HG03135 (cell line): ENCODE results near the gene APBA3.

Experiments used
- ATAC-seq: cut with Tn5 transposase; IDR thresholded peaks from one replicate; pipeline ENCODE4 v1.9.1; 2021; ENCODE audit warnings: mild to moderate bottlenecking, moderate library complexity; ENCODE audit not compliant: unreplicated experiment

Gene APBA3

DNA sequence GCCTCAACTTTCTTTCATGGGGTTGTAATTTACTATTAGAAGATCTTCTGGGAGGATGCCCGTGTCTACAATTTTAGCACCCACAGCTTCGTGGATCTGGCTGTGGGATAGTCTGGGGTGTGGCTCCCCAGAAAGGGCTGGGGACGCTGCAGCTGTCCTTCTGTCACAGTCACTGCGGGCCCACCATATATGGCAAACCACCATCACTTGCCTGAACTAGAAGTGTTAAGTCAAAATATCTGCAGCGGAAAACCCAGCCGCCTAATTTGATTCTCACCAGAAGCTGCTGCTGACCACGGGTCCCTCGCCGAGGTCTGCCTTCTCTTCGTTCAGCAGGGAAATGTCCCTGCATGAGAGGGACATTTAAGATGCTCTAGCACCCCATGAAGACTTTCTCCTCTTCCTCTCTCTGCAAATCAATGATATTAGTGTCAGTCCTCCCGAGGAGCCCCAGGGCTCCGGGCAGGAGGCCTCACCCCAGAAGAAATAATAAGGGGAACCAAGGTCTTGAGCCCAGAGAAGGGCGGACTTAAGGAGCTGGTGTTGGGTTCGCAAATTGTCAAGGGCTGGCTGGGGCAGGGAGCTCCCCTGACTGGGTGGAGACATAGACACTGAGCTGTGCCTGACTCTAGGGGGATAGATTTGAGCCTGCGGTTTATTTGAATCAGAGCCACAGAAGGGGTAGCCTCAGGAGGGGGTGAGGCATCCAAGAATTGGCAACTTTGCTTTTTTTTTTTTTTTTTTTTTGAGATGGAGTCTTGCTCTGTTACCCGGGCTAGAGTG lies 27.7 kb upstream of the APBA3 start:
- no peak for ATAC-seq

DNA sequence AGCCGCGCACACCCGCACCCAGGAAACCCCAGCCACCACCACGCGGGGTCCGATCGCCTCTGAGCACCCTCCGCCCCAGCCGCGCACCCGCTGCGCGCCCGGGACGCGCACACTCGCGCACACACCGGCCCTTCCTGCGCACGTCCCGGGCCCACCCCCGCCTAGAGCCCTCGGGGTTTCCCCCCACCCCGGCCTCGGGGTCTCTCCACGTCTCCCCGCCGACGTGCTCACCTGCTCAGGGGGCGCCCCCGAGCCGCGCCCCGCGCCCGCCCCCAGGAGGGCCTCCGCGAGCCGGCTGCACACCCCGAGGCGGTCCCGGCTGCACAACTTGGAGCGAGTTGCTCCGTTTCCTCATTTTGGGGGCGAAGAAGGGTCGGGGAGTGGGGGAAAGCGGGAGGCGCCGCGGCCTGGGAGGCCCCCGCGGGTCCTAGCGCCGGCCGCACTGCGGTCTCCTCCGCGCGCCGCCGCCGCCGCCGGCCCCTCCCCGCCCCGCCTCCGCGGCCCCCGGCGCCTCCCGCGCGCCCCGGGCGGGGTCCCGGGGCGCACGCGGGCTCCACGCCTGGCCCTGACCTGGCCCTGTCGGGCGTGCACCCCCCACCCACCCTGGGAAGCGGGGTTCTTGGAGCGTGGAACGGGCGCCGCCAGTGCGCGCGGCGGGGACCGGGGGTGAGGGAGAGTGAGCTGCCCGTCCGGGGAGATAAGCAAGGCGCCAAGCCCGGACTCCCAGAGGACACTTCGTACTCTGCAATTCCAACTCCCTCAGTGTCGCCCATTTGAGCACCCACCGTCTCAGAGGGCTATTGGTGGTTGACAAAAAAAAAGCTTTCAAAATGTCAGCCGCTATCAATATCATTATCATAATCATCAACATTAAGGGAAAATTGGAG lies 24.7 kb upstream of the APBA3 start, which contains the start of gene MATK:
TSS of gene MATK (minus strand) at position 444 of the 887 bp plus-strand sequence. CDS start 1,246 bp downstream, outside the sequence.
- no peak for ATAC-seq

DNA sequence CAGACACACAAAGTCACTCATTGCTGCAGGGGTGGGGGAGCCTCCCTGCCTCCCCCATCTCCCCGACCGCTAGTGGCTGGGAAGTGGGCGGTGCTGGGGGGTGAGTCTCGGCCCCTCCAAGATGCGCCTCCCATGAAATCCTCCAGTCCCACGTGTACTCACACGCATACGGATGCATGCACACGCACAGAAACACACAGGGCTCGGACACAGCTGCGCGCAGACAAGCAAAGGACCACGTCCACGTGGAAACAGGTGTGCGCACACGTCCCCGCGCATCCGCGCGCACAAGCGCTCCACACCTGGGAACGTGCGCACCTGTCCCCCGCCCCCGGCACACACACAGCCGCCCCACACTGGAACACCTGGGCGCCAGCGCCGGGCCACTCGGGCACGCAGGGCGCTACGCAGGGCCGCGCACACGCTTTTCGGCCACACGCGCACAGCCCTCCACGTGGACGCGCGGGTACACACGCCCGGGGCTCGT lies 24.0 kb upstream of the APBA3 start:
- no peak for ATAC-seq

DNA sequence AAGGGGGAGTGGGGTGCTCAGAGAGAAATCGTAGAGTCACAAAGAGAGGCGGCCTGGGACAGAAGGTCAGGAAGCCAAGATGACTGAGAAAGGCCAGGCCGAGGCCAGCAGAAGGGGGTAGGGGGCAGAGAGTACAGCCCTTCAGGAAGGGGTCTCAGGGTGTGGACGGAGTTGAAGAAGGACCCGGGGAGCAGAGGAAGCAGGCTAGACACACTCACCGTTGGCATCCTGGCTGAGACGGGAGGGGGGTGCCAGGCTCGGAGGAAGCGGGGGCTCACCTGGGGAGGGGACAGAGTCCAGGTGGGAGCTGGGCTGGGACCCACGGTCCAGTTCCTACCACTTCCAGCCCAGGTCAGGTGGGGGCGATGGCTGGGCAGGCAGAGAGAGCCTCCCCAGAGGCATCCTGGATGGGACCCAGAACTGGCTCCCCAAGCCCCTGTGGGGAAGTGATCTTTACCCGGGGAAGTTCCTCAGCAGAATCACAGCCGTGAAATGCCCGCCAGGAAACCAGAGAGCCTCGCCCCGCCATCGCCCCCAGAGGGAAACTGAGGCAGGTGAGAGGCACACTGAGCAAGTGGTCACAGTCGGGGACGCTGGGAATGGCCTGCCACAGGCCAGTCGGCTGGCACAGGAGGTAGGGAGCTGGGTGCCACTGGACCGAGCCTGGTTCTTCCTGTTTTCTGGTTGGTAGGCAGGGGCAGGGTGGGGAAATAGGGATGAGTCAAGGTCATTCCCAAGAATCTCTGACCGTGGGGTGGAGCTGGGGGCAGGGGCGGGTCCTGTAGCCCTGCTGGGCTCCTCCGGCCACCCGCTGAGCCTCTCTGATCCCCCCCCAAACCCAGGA lies 23.3 kb upstream of the APBA3 start:
- ATAC-seq: no peak

DNA sequence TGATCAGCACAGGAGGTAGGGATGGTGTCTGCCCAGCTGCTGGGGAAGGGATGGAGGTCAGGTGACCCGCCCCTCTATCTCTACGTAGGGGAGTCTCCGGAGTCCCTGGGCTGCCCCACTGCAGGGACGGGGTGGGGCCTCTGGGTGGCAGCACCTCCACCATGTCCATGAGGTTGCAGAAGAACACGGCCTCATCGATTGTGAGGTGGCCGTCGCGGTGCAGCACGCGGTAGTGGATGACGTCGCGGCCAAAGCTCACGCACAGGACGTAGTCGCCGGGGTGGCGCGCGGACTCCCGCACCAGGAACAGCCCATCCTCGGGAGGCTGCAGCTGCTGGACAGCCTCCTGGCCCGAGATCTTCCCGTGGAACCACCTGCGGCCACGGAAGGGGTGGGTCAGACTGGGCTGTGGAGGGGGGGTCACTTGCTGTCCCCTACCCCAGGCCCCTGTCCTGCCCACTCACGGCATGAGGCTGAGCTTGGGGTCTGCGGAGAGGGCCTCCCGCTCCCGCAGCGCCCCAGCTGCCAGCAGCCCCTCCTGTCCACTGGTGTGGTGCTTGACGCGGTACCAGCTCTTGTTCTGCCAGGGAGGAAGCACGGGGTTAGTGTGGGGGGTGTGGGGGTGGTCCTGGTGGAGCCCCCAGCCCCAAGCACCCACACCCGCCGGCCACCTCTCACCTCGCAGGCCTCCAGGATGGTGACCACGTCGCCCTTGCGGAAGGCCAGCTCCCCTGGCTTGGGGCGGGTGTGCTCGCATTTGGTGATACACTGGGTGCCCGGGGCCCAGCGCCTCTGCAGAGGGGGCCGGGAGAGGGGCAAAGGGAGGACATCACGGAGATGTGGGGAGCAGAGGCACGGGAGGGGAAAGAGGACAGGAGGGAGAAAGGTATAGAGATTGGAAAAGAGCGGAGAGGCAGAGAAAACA lies 22.4 kb upstream of the APBA3 start:
- ATAC-seq: no peak

DNA sequence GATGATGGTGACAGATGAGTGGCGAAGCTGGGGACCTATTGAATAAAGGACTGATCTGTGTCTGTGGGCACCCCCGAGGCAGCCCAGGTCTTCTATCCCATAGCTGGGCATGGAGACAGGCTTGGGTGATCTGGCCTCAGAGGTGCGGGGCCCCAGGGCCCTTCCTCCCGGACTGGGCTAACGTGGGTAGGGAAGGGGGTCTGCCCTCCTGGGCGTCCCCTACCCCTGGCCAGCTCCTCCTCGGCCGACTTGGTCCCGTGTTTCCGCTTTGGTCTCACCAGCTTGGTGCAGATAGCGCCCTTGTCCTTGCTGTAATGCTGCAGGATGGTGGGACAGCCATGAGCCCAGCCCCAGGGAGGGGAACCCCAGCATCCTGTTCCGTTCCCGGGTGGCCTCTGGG lies 21.4 kb upstream of the APBA3 start:
- no peak for ATAC-seq

DNA sequence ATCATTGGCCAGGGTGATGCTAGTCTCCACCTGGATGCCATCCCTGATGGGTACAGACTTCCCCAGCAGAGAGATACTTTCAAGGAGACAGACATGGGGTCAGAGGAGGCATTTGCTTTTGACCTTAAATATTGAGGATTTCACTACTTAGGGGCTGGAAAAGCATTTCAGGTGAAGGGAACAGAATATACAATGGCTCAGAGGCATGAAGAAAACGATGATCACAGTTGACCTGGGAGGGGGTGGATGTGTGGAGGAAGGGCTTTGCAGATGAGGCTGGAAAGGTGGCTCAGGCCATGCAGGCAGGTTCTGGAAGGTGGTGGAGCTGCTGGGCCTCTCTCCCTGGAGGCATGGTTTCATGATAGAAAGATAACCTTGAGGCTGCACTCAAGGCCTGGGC lies 20.8 kb upstream of the APBA3 start:
- no peak for ATAC-seq

DNA sequence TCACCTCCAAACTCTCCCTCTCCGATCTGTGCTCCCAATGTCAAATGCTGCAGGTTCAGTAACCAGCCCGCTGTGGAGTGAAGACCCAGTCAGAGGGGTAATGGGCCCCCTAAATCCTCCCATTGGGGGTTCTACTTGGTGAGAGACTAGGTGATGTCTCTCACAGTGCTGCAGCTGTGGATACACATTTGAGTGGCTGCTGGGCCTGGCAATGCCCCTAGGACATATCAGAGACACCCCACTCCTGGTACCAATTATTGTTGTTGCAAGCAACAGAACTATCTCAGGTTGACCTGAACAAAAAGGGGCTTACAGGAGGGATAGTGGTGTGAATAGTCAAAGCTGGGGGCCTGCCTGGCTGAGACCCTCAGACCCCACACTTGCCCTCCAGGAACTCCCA lies 20.1 kb upstream of the APBA3 start:
- no peak for ATAC-seq

DNA sequence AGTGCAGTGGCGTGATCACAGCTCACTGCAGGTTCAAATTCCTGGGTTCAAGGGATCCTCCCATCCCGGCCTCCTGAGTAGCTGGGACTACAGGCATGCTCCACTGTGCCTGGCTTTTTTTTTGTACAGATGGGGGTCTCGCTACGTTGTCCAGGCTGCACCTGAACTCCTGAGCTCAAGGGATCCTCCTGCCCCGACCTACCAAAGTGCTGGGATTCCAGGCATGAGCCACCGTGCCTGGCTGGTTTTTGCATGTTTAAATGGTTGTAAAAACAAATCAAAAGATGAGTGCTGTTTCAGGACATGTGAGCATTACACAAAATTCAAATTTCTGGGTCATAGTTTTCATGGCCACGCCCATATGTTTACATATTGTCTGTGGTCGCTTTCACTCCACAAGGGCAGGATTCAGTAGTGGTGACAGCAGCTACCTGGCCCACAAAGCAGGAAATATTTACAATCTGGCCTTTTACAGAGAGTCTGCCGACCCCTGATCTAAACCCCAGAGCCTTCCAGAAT lies 19.4 kb upstream of the APBA3 start:
- no peak for ATAC-seq

DNA sequence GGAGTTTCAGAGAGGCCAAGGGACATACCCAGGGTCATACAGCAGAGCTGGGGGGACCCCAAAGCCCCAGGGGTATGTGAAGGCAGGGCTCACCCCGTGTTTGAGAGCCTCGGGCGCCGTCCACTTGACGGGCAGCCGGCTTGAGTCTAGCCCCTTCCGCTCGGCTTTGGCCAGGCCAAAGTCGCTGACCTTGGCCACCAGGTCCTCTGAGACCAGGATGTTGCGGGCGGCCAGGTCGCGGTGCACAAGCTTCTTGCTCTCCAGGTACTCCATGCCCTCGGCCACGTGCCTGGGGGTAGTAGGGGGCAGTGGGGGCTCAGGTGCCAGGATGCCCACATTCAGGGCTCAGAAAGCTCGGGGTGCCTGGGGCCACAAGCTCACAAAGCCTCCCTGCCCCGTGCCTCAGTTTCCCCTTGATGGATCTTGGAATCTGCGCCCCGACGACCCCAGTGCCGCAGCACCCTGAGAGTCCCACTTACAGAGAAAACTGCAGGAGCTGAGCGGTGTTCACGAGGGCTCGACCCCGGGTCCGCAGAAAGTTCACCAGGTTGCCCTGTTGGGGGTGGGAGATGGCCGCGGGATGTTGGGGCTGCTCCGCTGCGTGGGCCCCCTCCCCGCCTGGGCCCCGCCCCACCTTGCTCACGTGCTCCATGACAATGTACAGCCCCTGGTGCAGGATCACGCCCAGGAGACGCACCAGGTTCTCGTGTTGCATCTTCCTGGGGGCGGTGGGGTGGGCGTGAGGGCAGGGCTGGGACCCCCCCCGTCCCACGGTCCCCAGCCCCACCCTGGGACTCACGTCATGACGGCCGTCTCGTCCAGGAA lies 17.6 kb upstream of the APBA3 start:
- ATAC-seq: no peak

DNA sequence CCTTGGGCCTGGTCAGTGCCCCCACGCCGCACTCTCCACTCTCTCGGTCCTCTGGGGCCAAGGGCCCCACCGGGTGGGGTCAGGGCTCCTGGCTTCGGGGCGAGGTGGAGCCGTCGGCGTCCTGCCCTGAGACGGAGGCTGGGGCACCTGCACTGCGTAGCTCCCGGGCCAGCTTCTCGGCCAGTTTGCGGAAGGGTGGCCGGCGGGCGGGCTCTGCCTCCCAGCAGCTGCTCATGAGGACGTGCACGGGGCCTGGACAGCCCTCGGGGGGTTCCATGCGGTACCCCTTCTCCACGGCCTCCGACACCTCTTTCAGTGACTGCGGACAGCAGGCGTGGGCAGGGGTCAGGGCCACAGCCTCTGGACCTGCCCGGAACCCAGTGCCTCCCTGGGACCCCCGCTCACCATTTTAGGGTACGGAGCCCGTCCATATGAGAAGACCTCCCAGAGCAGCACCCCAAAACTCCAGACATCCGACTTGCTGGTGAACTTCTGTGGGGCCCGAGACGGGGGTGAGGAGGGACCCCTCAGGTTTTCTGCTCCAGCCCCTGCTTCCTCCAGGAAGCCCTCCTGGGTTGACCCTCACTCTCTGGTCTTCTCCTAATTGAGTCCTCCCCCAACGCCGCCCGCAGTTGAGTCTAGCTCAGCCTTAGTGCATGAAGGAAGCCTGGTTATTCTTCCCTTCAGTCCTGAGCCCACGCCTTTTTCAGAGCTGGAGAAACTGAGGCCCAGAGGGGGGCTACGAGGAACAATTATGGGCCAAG lies 16.8 kb upstream of the APBA3 start:
- ATAC-seq: no peak

DNA sequence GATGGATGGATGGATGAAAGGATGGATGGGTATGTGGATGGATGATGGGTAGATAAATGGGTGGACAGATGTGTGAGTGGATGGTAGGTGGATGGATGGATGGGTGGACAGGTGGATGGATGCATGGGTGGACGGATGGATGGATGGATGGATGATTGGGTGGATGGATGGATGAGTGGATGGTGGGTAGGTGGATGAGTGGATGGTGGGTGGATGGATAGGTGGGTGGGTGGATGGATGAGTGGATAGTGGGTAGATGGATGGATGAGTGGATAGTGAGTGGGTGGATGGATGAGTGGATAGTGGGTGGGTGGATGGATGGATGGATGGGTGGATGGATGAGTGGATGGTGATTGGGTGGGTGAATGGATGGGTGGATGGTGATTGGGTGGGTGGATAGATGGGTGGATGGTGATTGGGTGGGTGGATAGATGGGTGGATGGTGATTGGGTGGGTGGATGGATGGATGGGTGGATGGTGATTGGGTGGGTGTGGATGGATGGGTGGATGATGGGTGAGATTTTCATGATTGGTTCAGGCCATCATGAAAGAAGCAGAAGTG lies 15.1 kb upstream of the APBA3 start:
- no peak for ATAC-seq

DNA sequence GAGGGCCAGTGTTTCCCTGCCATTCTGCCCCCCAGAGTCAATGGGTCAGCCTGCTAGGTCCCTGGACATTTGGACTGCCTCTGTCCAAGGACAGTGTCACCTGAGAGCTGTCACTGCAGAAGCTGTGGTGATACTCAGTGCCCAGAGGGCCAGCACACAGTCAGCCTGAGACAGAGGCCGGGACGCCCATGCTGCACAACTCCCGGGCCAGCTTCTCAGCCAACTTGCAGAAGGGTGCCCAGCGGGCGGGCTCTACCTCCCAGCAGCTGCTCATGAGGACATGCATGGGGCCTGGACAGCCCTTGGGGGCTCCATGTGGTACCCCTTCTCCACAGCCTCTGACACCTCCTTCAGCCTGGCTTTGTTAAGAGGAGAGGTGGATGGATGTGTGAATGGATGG lies 14.3 kb upstream of the APBA3 start:
- no peak for ATAC-seq

DNA sequence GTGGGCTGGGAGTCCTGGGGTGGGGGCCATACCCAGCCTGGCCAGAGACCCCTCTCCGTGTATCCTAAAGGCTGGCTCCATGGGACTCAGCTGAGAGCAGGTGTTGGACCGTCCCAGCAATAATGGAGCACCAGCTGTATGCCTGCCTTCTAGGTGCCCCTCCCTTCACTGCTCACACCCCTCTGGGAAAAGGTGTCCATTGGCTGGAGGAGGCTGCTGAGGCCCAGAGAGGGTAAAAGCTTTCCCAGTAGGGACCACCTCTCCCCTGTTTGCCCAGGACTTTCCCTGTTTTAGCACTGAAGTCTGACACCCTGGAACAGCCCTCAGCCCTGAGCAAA lies 13.9 kb upstream of the APBA3 start:
- no peak for ATAC-seq

DNA sequence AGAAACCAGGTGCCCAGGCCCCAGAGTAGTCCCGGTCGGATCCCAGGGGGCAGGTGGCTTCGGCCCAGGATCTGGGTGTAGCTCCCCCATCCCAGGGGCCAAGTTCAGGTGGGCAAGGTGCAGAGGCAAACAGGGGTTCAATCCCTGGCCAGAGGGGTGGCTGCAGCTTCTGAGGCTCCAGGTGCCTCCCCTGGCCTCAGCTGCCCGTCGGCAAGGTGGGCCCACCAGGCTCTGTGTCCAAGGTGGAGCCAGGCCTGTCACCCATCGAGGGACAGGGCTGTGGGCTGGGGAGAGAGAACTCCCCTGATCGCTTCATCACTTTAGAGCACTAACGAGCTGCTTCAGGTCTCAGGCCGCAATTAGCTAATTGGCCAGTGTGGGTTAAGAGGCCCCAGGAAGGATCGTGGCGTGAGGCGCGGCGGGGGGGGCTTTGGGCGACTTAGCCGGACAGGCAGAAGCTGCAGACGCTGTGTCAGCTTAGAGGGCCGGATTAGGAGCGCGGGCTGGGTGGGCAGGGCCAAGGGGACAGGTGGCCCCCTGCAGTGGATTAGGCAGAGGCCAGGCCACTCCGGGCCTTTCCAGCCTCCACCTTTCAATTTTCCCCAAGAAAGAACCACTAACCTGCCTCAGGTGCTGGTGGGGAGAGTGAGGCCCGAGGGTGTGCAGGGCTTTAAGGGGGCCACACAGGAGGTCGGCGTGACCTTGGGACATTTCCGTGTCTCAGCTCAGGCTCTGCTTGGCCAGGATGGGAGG lies 13.3 kb upstream of the APBA3 start:
- no peak for ATAC-seq

DNA sequence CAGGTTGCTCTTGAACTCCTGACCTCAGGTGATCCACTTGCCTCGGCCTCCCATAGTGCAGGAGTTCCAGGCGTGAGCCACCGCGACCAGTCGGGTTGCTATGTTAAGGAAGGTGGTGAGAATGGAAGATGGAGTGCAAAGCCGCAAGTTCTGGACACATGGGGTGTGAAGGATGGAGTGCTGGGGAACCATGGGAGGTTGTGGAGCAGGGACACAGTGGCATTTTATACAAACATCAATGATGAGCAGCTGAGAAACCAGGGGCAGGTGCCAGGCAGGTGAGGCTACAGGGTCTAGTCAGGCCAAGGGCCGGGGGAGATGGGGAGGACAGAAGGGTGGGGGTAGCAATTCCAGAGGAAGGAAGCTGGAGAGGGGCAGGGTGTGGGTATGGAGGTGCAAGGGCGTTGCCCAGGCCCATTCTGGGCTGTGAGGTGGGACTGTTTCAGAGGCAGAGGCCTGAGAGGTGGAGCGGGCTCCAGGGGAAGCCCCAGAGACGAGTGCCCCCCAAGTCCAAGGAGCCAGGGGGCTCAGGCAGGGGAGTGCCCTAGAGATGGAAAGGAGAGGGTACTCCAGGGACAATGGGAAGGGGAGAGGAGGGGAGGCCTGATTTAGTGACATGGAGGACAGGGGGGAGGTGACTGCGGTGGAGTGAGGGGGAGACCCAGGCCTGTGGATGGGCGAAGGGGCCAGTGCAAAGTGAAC lies 12.5 kb upstream of the APBA3 start:
- no peak for ATAC-seq
